Measurements from ENCODE around the gene PPM1M.

PPM1M gene

GRCh38 chr3:52245322-52246263, at the start of gene PPM1M:
PPM1M (plus strand) TSS chr3:52245759; CDS start chr3:52245825, 66 bp downstream.
- peak; percentile 55 for ATAC-seq
- peak; percentile 49 to 84 for DNase-seq (ENCODE audit: low spot score in 2 of 2)
- peaks cover 85% of the 10 kb centered on the region for H3K4me1 Mint-ChIP-seq
- peaks cover 64% of the 10 kb centered on the region for H3K36me3 Mint-ChIP-seq
- H3K4me3 Mint-ChIP-seq = peak within 1 kb of the TSS; percentile 95
- H3K27ac Mint-ChIP-seq = peak within 1 kb of the TSS; percentile 96
- H3K9me3 Mint-ChIP-seq = peaks cover 4% of the 10 kb centered on the region

GRCh38 chr3:52195823-52196331, 49.7 kb upstream of the PPM1M start:
- Mint-ChIP-seq H3K4me1 (peaks cover 45% of the 10 kb centered on the region), H3K36me3 (peaks cover 37% of the 10 kb centered on the region), H3K4me3 (no peak overlapping the region), H3K27ac (peak overlapping the region; percentile 71), H3K9me3 (no peaks in the 10 kb centered on the region)
- no peak for ATAC-seq
- no peak for DNase-seq (ENCODE audit: low spot score in 2 of 2)

- ATAC-seq = no peak
- Mint-ChIP-seq H3K27ac (peak overlapping the region; percentile 99), H3K4me1 (peaks cover 56% of the 10 kb centered on the region), H3K9me3 (no peaks in the 10 kb centered on the region), H3K4me3 (peak overlapping the region; percentile 100), H3K36me3 (peaks cover 48% of the 10 kb centered on the region)
- no peak for DNase-seq (ENCODE audit: low spot score in 2 of 2)
Measured at GRCh38 chr3:52196977-52197376, 48.6 kb upstream of the PPM1M start.

- peak overlapping the region; percentile 99 for H3K27ac Mint-ChIP-seq
- ATAC-seq = peak; percentile 4
- no peak for DNase-seq (ENCODE audit: low spot score in 2 of 2)
- H3K36me3 Mint-ChIP-seq = peaks cover 53% of the 10 kb centered on the region
- peak overlapping the region; percentile 100 for H3K4me3 Mint-ChIP-seq
- no peaks in the 10 kb centered on the region for H3K9me3 Mint-ChIP-seq
- peaks cover 61% of the 10 kb centered on the region for H3K4me1 Mint-ChIP-seq
Measured at GRCh38 chr3:52197499-52197841, 48.1 kb upstream of the PPM1M start.

GRCh38 chr3:52197842-52198625, 47.5 kb upstream of the PPM1M start, which contains the start of gene ALAS1:
ALAS1 (plus strand) TSS chr3:52198160; CDS start chr3:52199242, 1,082 bp downstream.
- Mint-ChIP-seq H3K4me1 (peaks cover 65% of the 10 kb centered on the region), H3K4me3 (peak within 1 kb of the TSS; percentile 100), H3K9me3 (no peaks in the 10 kb centered on the region), H3K36me3 (peaks cover 58% of the 10 kb centered on the region), H3K27ac (peak within 1 kb of the TSS; percentile 99)
- ATAC-seq = peak; percentile 91
- DNase-seq (ENCODE audit: low spot score in 2 of 2) = peak; percentile 99

- ATAC-seq (no peak), DNase-seq (ENCODE audit: low spot score in 2 of 2) (no peak)
- H3K27ac Mint-ChIP-seq = peak overlapping the region; percentile 99
- peak overlapping the region; percentile 100 for H3K4me3 Mint-ChIP-seq
- H3K9me3 Mint-ChIP-seq = no peaks in the 10 kb centered on the region
- peaks cover 67% of the 10 kb centered on the region for H3K36me3 Mint-ChIP-seq
- peaks cover 72% of the 10 kb centered on the region for H3K4me1 Mint-ChIP-seq
Measured at GRCh38 chr3:52198643-52199608, 46.6 kb upstream of the PPM1M start.

- H3K36me3 Mint-ChIP-seq = peaks cover 89% of the 10 kb centered on the region
- peaks cover 82% of the 10 kb centered on the region for H3K4me1 Mint-ChIP-seq
- no peak overlapping the region for H3K4me3 Mint-ChIP-seq
- H3K27ac Mint-ChIP-seq = peak overlapping the region; percentile 72
- H3K9me3 Mint-ChIP-seq = no peaks in the 10 kb centered on the region
- no peak for DNase-seq (ENCODE audit: low spot score in 2 of 2)
- no peak for ATAC-seq
Measured at GRCh38 chr3:52200981-52201679, 44.4 kb upstream of the PPM1M start.

GRCh38 chr3:52202384-52203077, 43.0 kb upstream of the PPM1M start:
- Mint-ChIP-seq H3K27ac (peak overlapping the region; percentile 72), H3K4me1 (peaks cover 68% of the 10 kb centered on the region), H3K36me3 (peaks cover 100% of the 10 kb centered on the region), H3K4me3 (no peak overlapping the region), H3K9me3 (no peaks in the 10 kb centered on the region)
- no peak for DNase-seq (ENCODE audit: low spot score in 2 of 2)
- ATAC-seq = no peak

GRCh38 chr3:52203701-52204100, 41.9 kb upstream of the PPM1M start:
- Mint-ChIP-seq H3K9me3 (no peaks in the 10 kb centered on the region), H3K27ac (peak overlapping the region; percentile 68), H3K4me1 (peaks cover 59% of the 10 kb centered on the region), H3K4me3 (no peak overlapping the region), H3K36me3 (peaks cover 100% of the 10 kb centered on the region)
- DNase-seq (ENCODE audit: low spot score in 2 of 2) (no peak), ATAC-seq (no peak)

- H3K4me3 Mint-ChIP-seq = no peak overlapping the region
- no peaks in the 10 kb centered on the region for H3K9me3 Mint-ChIP-seq
- peak; percentile 93 for ATAC-seq
- peaks cover 100% of the 10 kb centered on the region for H3K36me3 Mint-ChIP-seq
- DNase-seq (ENCODE audit: low spot score in 2 of 2) = no peak
- peaks cover 51% of the 10 kb centered on the region for H3K4me1 Mint-ChIP-seq
- peak overlapping the region; percentile 63 for H3K27ac Mint-ChIP-seq
Measured at GRCh38 chr3:52204337-52205073, 41.1 kb upstream of the PPM1M start.

- Mint-ChIP-seq H3K4me1 (peaks cover 42% of the 10 kb centered on the region), H3K9me3 (no peaks in the 10 kb centered on the region), H3K27ac (peak overlapping the region; percentile 63), H3K36me3 (peaks cover 100% of the 10 kb centered on the region), H3K4me3 (no peak overlapping the region)
- ATAC-seq = no peak
- DNase-seq (ENCODE audit: low spot score in 2 of 2) = no peak
Measured at GRCh38 chr3:52205727-52206372, 39.7 kb upstream of the PPM1M start.

GRCh38 chr3:52208556-52208955, 37.0 kb upstream of the PPM1M start:
- ATAC-seq (no peak), DNase-seq (ENCODE audit: low spot score in 2 of 2) (no peak)
- Mint-ChIP-seq H3K9me3 (no peaks in the 10 kb centered on the region), H3K27ac (no peak overlapping the region), H3K4me3 (no peak overlapping the region), H3K36me3 (peaks cover 100% of the 10 kb centered on the region), H3K4me1 (peaks cover 16% of the 10 kb centered on the region)
